Spleen (tissue), 7 donors: ENCODE data around the gene ENSA.

Experiments
- CTCF ChIP-seq, 11 experiments: fragments of 200-600 bp in 7 of 11; fragments of 450-650 bp in 4 of 11; sonication (generic) in 4 of 11; IDR thresholded peaks in 8 of 11; conservative IDR thresholded peaks in 3 of 11; 1 replicate in 7 of 11; 2 replicates in 4 of 11; pipeline versions ENCODE4 v1.4.0 to v1.8.0; 2016 to 2021; ENCODE audit warnings: antibody characterized with exemption in 11 of 11, inconsistent platforms in 4 of 11, mild to moderate bottlenecking in 1 of 11
- POLR2A ChIP-seq, 3 donors: fragments of 450-650 bp; IDR thresholded peaks; one replicate each; pipeline ENCODE4 v1.5.1; 2017; ENCODE audit warnings: antibody characterized with exemption in 3 of 3, mild to moderate bottlenecking in 1 of 3
- donor health status: DM: no; HTN: no; CAD: no; lungs with moderate emphysema.
- donor health status: DM: no; HTN: no; CAD: no.
- donor health status: DM: no; HTN: no; CAD: no.

GRCh38 chr1:150576794-150577556 is 52.4 kb downstream of the ENSA start:
- peak in 1 of 3 donors; percentile 18 for TF ChIP-seq POLR2A (IDR thresholded peaks at IDR 0.05)
- TF ChIP-seq CTCF (IDR thresholded peaks at IDR 0.05 in 8 of 11, conservative IDR thresholded peaks at IDR 0.05 in 3 of 11) = no peak
